GM19239 (cell line): ENCODE results near the gene CTNNAL1.

Experiments used
- DNase-seq: peaks from one replicate; pipeline ENCODE4 v3.0.0; 2011; ENCODE audit warnings: low spot score; ENCODE audit not compliant: insufficient read length
- FAIRE-seq: peaks from 2 replicates; lab custom pipeline; 2011; peaks lifted over from hg19 to GRCh38; lab: Jason Lieb, UNC

The CTNNAL1 gene

GRCh38 chr9:109030426-109030825, 17.1 kb upstream of the CTNNAL1 start:
- FAIRE-seq (no peak), DNase-seq (no peak)

DNA sequence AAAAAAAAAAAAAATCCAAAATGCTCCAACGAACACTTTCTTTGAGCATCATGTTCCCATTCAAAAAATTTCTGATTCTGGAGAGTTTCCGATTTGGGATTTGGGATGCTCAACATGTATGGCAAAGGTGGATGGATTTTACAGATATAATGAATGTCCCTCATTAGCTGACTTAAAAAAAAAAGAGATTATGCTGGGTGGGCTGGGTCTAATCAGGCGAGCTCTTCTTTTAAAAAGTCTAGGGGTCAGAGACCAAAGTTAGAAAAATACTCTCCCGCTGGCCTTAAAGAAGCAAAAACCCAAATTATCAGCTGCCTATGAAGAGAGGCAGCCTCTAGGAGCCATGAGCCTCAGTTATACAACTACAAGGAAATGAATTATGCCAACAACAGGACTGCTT, 15.2 kb upstream of the CTNNAL1 start:
- no peak for FAIRE-seq
- no peak for DNase-seq

DNA sequence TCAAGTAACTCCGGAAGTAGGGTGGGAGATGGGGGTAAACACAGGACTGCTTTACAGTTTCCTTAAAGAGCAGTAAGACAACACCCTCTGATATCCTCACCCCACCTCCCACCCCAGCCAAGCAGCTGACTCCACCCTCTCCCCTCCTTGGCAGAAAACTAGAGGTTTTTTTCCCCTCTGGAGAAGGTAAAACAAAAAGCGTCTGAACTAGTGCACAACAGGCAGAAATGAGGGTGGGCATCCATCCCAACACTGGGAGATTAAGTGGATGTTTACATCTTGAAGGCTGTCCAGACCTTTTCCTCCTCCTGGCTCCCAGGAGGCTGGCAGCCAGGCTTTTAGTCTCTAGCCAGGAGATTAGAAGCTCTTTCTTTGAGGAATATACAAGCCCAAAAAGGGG, 13.9 kb upstream of the CTNNAL1 start:
- DNase-seq (no peak), FAIRE-seq (no peak)

- FAIRE-seq, result no peak
Measured at GRCh38 chr9:109026306-109026705, 13.0 kb upstream of the CTNNAL1 start.

DNA sequence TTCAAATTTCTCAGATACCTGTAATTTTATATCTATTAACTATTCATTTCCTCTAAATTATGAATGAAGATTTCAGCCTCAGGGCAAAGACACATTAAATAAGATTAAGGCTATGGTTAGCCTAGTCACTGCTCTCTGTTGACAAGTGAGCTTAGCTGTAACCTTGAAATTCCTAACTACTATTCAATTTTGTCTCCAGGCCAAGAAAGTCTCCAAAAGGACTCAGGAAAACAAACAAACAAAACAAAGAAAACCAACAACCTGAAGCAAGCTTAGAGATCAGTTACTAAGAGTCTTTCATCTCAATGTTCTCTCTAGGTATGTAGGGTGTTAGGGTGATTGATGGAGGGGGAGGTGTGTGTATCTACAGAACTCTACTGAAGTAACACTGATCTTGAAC, 9.6 kb upstream of the CTNNAL1 start:
- DNase-seq (no peak), FAIRE-seq (no peak)

More at GRCh38 chr9:109026306-109026705, 13.0 kb upstream of the CTNNAL1 start:
- DNase-seq, result no peak

DNA sequence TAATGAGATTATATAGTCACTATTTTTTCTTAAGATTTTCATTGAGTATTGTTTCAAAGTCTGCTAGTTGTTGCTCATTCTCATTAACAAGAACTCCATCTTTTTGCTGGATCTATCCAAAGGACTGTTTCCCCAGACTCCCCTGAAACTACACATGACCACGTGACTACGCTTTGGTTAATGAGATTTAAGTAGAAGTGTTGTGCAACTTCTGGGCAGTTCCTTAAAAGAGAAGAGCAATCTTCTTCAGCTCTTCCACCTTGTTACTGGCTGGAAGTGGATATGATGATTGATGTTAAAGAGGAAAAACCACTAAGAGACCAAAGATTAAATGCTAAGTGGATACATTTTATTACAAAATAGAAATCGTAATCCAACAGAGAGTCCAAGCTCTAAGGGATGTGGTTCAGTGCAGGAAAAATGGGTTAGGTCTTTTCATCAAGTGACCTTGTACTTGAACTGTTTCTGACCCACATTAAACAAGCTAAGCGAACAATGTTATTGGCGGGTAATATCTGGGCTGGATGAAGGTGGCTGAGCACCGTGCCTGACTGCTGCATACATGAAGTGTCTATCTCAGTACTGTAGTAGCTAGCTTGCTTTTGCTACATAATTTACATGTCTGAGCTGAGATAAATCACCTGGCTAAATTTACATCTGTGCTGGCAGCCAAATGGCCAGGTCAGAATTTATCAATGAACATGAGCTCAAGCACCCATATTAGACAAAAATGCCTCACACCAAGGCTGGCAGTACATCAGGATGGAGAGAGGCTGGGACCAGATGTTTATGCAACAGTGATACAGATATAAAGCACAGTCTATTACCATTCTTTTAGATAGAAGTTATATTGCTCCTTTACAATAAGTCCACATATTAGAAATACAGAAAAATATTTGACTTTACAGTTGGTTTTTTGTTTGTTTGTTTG, 7.5 kb upstream of the CTNNAL1 start:
- DNase-seq (no peak), FAIRE-seq (no peak)

- DNase-seq (no peak), FAIRE-seq (no peak)
Measured at GRCh38 chr9:109020113-109020512, 6.8 kb upstream of the CTNNAL1 start.

DNA sequence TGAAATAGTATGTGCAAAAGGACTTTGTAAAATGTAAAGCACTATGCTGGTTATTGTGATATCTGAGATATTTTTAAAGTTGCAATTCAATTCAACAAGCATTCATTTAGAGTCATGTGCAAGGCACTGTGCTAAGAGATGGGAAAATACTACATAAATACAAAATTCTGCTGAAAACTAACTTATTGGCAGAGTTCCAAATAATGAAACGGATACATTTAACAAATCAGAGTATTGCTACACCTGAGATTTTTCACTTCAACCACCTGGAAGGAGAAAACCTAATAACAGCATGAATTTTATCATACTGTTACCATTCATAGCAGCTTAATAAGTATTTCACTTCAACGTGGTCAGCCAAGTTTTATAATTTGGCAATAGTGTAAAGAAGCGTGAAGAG, 6.1 kb upstream of the CTNNAL1 start:
- FAIRE-seq, result no peak
- DNase-seq, result no peak

- FAIRE-seq (no peak), DNase-seq (peak; percentile 22)
Measured at GRCh38 chr9:109017493-109017892, 4.2 kb upstream of the CTNNAL1 start.

GRCh38 chr9:109017061-109017460, 3.8 kb upstream of the CTNNAL1 start:
- DNase-seq (no peak), FAIRE-seq (no peak)

DNA sequence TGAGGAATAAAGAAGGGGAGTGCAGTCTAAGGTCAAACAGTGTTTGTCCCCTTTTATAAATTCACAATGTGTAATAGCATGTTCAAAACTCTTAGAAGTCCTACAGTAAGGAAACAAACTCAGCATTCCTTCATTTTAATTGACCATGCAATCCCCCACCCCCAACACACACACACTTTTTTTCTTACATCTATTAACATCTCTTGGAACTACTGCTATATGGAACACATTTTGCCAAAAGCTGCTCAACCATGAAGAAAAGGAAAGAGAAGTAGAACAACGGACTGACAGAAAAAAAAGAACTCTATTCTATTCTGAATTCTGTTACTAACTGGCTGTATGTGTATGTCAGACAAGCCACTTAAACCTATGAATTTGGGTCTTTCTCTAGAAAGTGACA, 2.8 kb upstream of the CTNNAL1 start:
- DNase-seq, result no peak
- no peak for FAIRE-seq

DNA sequence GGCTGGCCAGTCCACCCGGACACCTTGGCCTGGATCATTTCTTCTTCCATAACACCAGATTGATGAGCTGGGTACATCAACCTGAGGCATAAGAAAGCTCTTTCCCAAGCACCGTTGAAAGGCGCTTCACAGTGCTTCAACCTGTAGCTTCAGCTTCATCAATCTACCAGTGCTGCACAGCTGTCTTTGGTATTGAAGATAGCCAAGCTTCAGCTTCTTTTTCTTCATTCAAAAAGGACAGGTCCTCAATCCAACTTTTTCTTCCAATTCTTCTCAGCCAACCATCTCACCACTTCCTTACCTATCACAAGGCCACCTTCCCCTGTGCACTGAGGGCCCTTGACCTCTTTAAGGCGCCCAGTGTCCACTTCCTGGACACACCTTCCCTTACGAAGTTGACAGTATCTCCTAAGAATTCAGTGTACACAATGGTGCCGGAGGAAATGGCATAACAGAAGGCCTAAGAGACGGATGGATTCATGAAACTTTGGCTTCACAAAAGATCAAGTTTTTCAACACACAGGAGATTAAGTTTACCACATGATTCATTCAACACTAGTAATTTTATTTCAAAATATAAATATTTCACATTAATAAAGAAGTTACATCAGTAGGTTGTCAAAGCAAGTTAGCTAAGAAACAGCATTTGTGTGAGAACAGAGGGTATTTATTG, 1.4 kb upstream of the CTNNAL1 start:
- DNase-seq (no peak), FAIRE-seq (no peak)

- DNase-seq (no peak), FAIRE-seq (no peak)
Measured at GRCh38 chr9:109013679-109014607, 644 bp upstream of the CTNNAL1 start.

DNA sequence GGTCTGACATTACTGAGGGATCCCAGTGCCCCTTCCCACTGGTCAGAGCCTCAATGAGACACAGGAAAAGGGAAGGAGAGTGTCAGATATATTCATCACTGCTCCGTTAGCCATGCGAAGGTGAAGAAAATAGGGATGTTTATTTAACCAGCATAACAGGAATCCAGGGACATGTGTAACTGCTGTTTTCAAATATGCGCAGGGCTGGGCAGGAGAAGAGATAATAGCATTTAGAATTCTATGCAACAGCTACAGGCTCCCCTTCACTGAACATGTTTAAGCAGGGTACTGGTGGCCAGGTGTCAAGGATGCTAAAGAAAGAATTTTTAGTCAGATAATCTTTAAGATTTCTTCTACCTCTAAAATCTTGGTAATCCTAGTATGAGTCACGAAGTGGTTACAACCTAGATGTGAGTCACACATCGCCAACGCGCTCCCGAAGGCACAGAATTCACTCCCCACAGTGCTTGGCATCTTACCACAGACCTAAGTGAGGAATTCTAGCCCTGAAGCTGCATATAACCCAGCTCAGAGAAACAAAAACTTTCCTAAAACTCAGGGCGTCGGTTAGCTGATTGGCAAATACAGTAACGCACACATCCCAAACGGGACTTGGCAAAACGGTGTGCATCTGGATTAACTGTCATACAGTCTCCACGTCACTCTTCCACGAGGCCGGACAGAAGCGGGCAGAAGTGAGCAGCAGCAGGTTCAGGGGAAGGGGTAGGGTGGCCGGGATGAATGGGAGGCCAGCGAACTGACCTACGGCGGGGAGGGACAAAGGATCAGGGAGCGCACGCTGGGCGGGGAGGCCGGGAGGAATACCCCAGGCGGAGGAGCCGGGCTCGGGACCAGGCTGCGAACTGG, 1.1 kb downstream of the CTNNAL1 start:
- DNase-seq (peak; percentile 3), FAIRE-seq (peak; percentile 84)

GRCh38 chr9:109011231-109011671, 2.0 kb downstream of the CTNNAL1 start:
- FAIRE-seq (no peak), DNase-seq (no peak)

- peak; percentile 73 for FAIRE-seq
- DNase-seq, result peak; percentile 16
Measured at GRCh38 chr9:109010746-109011145, 2.6 kb downstream of the CTNNAL1 start.

DNA sequence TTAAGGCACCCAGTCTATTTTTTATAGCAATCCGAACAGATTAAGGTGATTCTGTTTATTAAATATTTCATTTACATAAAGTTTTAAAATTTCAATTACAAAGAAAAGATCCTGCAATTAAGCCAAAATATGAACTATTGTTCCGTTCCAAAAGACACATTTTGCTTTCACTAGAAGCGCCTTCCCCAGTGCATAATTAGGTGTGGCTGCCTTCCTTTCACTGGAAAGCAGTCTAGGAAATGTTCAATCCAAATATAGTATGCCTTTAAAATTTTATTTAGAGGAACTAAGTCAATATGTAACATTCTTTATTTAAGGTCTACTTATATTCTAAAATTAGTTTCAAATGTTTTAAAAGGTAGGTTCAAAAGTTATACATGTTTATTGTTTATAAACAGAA, 7.6 kb downstream of the CTNNAL1 start:
- no peak for FAIRE-seq

DNA sequence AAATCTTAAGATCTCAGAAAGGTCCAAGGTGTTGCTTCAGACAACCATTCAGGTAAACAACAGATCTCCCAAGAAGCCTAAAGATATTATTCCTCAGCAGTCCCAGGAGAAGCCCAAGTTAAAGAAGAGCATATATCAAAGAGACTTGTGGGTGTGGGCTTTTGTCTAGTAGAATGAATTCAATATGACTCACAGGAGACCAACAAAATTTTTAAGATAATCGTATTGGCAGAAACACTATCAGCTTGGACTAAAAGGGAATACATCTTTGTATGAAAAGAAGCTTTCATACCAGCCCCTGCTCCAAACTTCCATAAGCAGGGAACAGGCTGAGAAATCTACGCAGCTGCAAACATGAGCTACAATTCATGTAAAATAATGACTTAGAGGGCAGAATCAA, 10.2 kb downstream of the CTNNAL1 start:
- DNase-seq (no peak), FAIRE-seq (no peak)

More for the DNA sequence above, 7.6 kb downstream of the CTNNAL1 start:
- no peak for DNase-seq

DNA sequence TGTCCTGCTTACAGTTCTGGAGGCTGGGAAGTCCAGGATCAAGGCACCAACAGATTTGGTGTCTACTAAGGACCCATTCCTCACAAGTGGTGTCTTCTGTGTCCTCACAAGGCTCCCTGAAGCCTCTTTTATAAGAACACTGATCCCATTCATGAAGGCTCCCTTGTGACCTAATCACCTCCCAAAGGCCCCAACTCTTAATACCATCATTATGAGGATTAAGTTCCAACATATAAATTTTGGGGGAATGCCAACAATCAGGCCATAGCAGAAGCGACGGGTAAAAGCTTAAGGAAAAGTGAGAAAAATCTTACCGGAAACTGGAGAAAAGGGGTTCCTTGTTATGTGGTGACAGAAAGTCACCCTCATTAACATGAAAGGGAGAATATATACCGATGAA, 11.2 kb downstream of the CTNNAL1 start:
- no peak for DNase-seq
- no peak for FAIRE-seq
